Measurements from ENCODE around the gene ZFP36.

ZFP36 gene

GRCh38 chr19:39425744-39426143 lies 19.1 kb downstream of the ZFP36 start:
- no peaks in the 10 kb centered on the region for H3K9me3 ChIP-seq (ENCODE audit: control insufficient read depth, low read length)
- H3K27me3 ChIP-seq (ENCODE audit: control insufficient read depth, insufficient read depth, low read length): no peaks in the 10 kb centered on the region
- no peak overlapping the region for H3K9ac ChIP-seq
- no peak overlapping the region for H2AFZ ChIP-seq
- H3K4me2 ChIP-seq (ENCODE audit: low read length): no peak overlapping the region
- no peak for TF ChIP-seq CTCF (IDR thresholded peaks at IDR 0.05)
- no peaks in the 10 kb centered on the region for H3K4me1 ChIP-seq
- H3K4me3 ChIP-seq (ENCODE audit: low read depth, low read length): no peak overlapping the region
- H3K79me2 ChIP-seq: no peaks in the 10 kb centered on the region
- H3K36me3 ChIP-seq (ENCODE audit: control insufficient read depth, insufficient read depth, low read length): no peaks in the 10 kb centered on the region
- no peak overlapping the region for H3K27ac ChIP-seq

GRCh38 chr19:39426170-39426569 lies 19.5 kb downstream of the ZFP36 start:
- no peak overlapping the region for H2AFZ ChIP-seq
- H3K9ac ChIP-seq: no peak overlapping the region
- no peaks in the 10 kb centered on the region for H3K27me3 ChIP-seq (ENCODE audit: control insufficient read depth, insufficient read depth, low read length)
- H3K36me3 ChIP-seq (ENCODE audit: control insufficient read depth, insufficient read depth, low read length): no peaks in the 10 kb centered on the region
- H3K4me1 ChIP-seq: no peaks in the 10 kb centered on the region
- H3K79me2 ChIP-seq: no peaks in the 10 kb centered on the region
- no peak overlapping the region for H3K27ac ChIP-seq
- H3K4me3 ChIP-seq (ENCODE audit: low read depth, low read length): no peak overlapping the region
- H3K4me2 ChIP-seq (ENCODE audit: low read length): no peak overlapping the region
- H3K9me3 ChIP-seq (ENCODE audit: control insufficient read depth, low read length): no peaks in the 10 kb centered on the region
- TF ChIP-seq CTCF (IDR thresholded peaks at IDR 0.05): no peak

DNA sequence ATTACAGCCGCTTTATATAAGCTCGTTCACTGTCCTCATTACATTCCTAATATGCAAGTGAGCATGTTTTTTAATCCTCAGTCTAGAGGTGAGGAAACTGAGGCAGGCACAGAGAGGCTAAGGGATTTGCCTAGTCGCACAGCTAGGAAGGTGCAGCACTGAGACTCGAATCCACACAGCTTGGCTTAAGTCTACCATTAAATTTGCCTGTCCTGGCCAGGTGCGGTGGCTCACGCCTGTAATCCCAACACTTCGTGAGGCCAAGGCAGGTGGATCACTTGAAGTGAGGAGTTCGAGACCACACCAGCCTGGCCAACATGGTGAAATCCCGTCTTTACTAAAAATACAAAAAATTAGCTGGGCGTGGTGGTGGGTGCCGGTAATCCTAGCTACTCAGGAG lies 21.1 kb downstream of the ZFP36 start:
- Histone ChIP-seq H3K36me3 (ENCODE audit: control insufficient read depth, insufficient read depth, low read length) (no peaks in the 10 kb centered on the region), H3K4me2 (ENCODE audit: low read length) (no peak overlapping the region), H3K9ac (no peak overlapping the region), H3K27me3 (ENCODE audit: control insufficient read depth, insufficient read depth, low read length) (no peaks in the 10 kb centered on the region), H3K9me3 (ENCODE audit: control insufficient read depth, low read length) (no peaks in the 10 kb centered on the region), H3K4me1 (no peaks in the 10 kb centered on the region), H3K79me2 (no peaks in the 10 kb centered on the region), H3K4me3 (ENCODE audit: low read depth, low read length) (no peak overlapping the region), H2AFZ (no peak overlapping the region), H3K27ac (no peak overlapping the region)
- TF ChIP-seq CTCF (IDR thresholded peaks at IDR 0.05): no peak

GRCh38 chr19:39428283-39429112 lies 21.9 kb downstream of the ZFP36 start:
- H3K36me3 ChIP-seq (ENCODE audit: control insufficient read depth, insufficient read depth, low read length): no peaks in the 10 kb centered on the region
- no peaks in the 10 kb centered on the region for H3K4me1 ChIP-seq
- H3K79me2 ChIP-seq: no peaks in the 10 kb centered on the region
- no peak overlapping the region for H3K9ac ChIP-seq
- no peak for TF ChIP-seq CTCF (IDR thresholded peaks at IDR 0.05)
- no peaks in the 10 kb centered on the region for H3K27me3 ChIP-seq (ENCODE audit: control insufficient read depth, insufficient read depth, low read length)
- H3K9me3 ChIP-seq (ENCODE audit: control insufficient read depth, low read length): no peaks in the 10 kb centered on the region
- H3K4me2 ChIP-seq (ENCODE audit: low read length): no peak overlapping the region
- H3K27ac ChIP-seq: no peak overlapping the region
- no peak overlapping the region for H3K4me3 ChIP-seq (ENCODE audit: low read depth, low read length)
- H2AFZ ChIP-seq: peak overlapping the region; percentile 2

All from parathyroid adenoma (tissue), 2 donors.